ENCODE data around the gene PGM5. TPM values are rescaled to one million over a fixed set of nuclear protein-coding genes. Genes with fewer than 3 reads are reported as not detected.
"Not testable (repeated sequence)": the region's sequence is repeated elsewhere in the genome, so short reads cannot be mapped to it uniquely, and the experiment has no call there.

The PGM5 gene
- total and polyA plus RNA-seq, 2 experiments from 2014 or later, result not detected

DNA sequence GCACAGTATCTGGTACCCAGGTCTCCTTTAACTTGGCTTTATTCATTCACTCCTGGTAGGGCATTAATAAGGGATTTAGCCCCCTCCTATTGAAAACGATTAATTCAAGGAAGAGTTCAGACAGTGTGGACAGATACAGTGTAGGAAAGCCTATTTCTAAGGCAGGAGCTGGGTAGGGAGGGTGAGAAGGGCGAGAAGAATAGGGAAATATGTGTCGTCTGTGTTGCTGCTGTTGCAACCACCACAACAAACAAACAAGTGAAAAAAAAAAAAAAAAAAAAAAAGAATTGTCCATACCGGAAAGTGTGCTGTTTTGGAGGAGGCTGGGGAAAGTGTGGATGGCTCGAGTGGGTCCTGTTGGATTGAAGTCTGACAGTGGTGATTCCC lies 425 bp upstream of the PGM5 start:
- H3K27ac ChIP-seq (ENCODE audit: low read depth); ATAC-seq; H3K36me3 Mint-ChIP-seq (ENCODE audit: low read depth); H3K27ac Mint-ChIP-seq; H3K79me2 ChIP-seq (replicated peaks; ENCODE audit: insufficient read depth); H3K4me1 ChIP-seq (ENCODE audit: insufficient read depth); H3K4me2 ChIP-seq; H2AFZ ChIP-seq; H4K20me1 ChIP-seq (replicated peaks; ENCODE audit: insufficient read depth); H3K9me3 Mint-ChIP-seq; H3K4me1 Mint-ChIP-seq; H3K36me3 ChIP-seq (ENCODE audit: insufficient read depth); H3F3A ChIP-seq (replicated peaks; ENCODE audit: low read depth); H3K9me2 ChIP-seq (ENCODE audit: insufficient read depth); DNase-seq (ENCODE audit: low spot score): not testable (repeated sequence)
- Histone ChIP-seq H3K4me3 (peak overlapping the region; percentile 67), H3K27me3 (ENCODE audit: insufficient read depth) (peaks cover 84% of the 10 kb centered on the region)
- TF ChIP-seq EZH2 (IDR thresholded peaks at IDR 0.05; ENCODE audit: low read depth, unreplicated experiment), result peak; percentile 33
- Mint-ChIP-seq H3K4me3 (peak overlapping the region; percentile 74), H3K27me3 (ENCODE audit: insufficient read depth, low read depth, poor library complexity) (peaks cover 56% of the 10 kb centered on the region)

DNA sequence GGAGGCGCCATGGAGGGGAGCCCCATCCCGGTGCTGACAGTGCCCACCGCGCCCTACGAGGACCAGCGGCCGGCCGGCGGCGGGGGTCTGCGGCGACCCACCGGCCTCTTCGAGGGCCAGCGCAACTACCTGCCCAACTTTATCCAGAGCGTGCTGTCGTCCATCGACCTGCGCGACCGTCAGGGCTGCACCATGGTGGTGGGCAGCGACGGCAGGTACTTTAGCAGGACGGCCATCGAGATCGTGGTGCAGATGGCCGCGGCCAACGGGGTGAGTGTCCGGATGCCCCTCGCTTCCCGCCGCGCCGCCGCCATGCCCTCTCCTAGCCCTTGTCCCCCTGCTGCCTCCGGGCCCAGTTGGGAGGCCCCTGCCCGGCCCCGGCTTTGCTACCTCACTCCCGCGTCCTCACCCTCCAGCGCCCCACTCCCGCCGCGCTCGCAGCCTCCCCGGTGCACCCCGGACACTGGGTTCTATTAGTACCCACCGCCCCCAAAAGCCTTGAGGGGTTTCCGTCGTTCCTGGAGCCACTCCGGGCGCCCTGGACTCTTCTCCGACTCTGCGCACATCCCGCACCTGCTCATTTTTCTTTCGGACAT lies 806 bp downstream of the PGM5 start:
- H3K27ac ChIP-seq (ENCODE audit: low read depth); H3K4me1 ChIP-seq (ENCODE audit: insufficient read depth); H3K36me3 Mint-ChIP-seq (ENCODE audit: low read depth); H3F3A ChIP-seq (replicated peaks; ENCODE audit: low read depth); H3K36me3 ChIP-seq (ENCODE audit: insufficient read depth); H2AFZ ChIP-seq; H4K20me1 ChIP-seq (replicated peaks; ENCODE audit: insufficient read depth); H3K4me1 Mint-ChIP-seq; H3K9me2 ChIP-seq (ENCODE audit: insufficient read depth); H3K79me2 ChIP-seq (replicated peaks; ENCODE audit: insufficient read depth); H3K27ac Mint-ChIP-seq; H3K9me3 Mint-ChIP-seq: not testable (repeated sequence)
- ATAC-seq (peak; percentile 60), DNase-seq (ENCODE audit: low spot score) (peak; percentile 13)
- Histone ChIP-seq H3K4me3 (peak overlapping the region; percentile 67), H3K4me2 (peak overlapping the region; percentile 84), H3K27me3 (ENCODE audit: insufficient read depth) (peaks cover 80% of the 10 kb centered on the region)
- H3K4me3 Mint-ChIP-seq, result peak overlapping the region; percentile 67
- H3K27me3 Mint-ChIP-seq (ENCODE audit: insufficient read depth, low read depth, poor library complexity), result peaks cover 56% of the 10 kb centered on the region
- TF ChIP-seq EZH2 (IDR thresholded peaks at IDR 0.05; ENCODE audit: low read depth, unreplicated experiment), result peak; percentile 79
- peak; percentile 27 for TF ChIP-seq EZH2phosphoT487 (IDR thresholded peaks at IDR 0.05; ENCODE audit: unreplicated experiment)

DNA sequence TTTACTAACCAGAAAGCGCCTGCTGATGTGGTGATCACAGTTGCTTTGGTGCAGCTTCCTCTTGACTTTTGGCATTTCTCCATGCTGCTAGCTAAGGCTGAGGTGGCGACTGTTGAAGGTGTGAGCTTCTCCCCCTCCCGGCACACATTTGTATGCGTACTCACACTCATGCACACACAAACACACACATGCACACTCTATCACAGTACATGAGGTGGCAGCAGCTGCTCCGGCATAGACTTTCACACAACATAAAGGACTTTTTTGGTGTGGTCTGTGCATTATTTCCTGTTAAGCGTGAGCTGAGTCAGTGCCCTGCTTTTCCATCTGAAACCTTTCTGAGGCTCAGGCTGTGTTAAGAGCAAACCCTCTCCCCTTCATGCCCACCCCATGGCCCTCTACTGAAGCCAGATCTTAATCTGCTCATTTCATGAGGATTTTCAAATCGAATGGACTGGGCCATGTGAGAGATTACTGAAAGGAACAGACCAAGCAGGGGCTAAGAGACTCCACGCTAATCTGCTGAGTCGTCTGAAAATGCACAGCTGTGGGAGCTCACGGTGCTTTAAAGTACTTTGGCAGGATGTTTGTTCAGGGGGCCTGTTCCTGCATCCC lies 10.6 kb downstream of the PGM5 start:
- peaks cover 19% of the 10 kb centered on the region; the same call in 1 of the 2 replicates for H3K27me3 ChIP-seq (ENCODE audit: insufficient read depth)
- H4K20me1 ChIP-seq (replicated peaks; ENCODE audit: insufficient read depth); DNase-seq (ENCODE audit: low spot score); H3F3A ChIP-seq (replicated peaks; ENCODE audit: low read depth); H2AFZ ChIP-seq; H3K36me3 Mint-ChIP-seq (ENCODE audit: low read depth); H3K4me1 Mint-ChIP-seq; H3K9me3 Mint-ChIP-seq; H3K4me2 ChIP-seq; H3K4me3 ChIP-seq; H3K27ac ChIP-seq (ENCODE audit: low read depth); H3K36me3 ChIP-seq (ENCODE audit: insufficient read depth); H3K9me2 ChIP-seq (ENCODE audit: insufficient read depth); H3K79me2 ChIP-seq (replicated peaks; ENCODE audit: insufficient read depth); ATAC-seq; H3K27ac Mint-ChIP-seq; H3K27me3 Mint-ChIP-seq (ENCODE audit: insufficient read depth, low read depth, poor library complexity); H3K4me3 Mint-ChIP-seq; H3K4me1 ChIP-seq (ENCODE audit: insufficient read depth): not testable (repeated sequence)

DNA sequence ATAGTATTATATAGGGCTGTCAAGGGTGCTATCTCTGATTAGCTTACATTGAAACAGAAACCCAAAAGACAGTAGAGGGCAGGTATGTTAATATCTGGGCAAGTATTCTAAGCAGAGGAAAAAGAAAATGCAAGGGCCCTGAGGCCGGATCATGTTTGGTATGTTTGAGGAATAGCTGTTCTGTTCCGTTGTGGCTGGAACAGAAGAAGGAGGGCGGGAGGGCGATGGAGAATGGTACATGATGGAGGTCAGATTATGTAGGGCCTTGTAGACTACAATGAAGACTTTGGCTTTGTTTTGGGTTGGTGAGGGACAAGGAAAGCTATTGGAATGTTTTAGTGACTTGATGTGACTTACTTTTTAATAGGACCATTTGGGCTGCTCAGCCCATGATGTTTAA lies 19.4 kb downstream of the PGM5 start:
- not testable (repeated sequence) for H3K4me1 Mint-ChIP-seq, H3K27ac Mint-ChIP-seq

DNA sequence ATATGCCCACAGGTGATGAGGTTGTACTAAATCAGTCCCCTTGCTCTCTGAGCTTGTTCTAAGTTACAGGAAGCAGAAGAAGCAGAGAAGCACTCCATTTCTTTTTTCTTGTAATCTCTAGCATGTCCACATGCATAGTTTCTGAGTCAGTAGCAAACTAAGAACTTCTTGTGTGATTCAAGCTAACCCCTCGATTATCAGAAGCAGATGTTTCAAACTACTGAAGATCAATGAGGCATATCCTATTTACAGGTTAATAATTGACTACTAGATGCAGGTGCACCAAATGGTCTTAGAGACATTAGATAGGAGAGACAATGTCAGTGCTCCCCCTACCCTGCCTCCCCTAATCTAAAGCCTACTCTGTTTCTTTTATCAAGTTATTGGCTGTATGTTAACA lies 21.3 kb downstream of the PGM5 start:
- H3K4me1 Mint-ChIP-seq; H3K4me3 Mint-ChIP-seq; H3K27ac Mint-ChIP-seq; H2AFZ ChIP-seq; H3K9me3 Mint-ChIP-seq; H3K4me2 ChIP-seq; H3K79me2 ChIP-seq (replicated peaks; ENCODE audit: insufficient read depth); DNase-seq (ENCODE audit: low spot score); H3F3A ChIP-seq (replicated peaks; ENCODE audit: low read depth); H3K27ac ChIP-seq (ENCODE audit: low read depth); H3K36me3 Mint-ChIP-seq (ENCODE audit: low read depth); H3K4me3 ChIP-seq; H3K27me3 ChIP-seq (ENCODE audit: insufficient read depth); H4K20me1 ChIP-seq (replicated peaks; ENCODE audit: insufficient read depth); H3K9me2 ChIP-seq (ENCODE audit: insufficient read depth); H3K27me3 Mint-ChIP-seq (ENCODE audit: insufficient read depth, low read depth, poor library complexity); ATAC-seq; H3K4me1 ChIP-seq (ENCODE audit: insufficient read depth); H3K36me3 ChIP-seq (ENCODE audit: insufficient read depth): not testable (repeated sequence)

More for the DNA sequence above, 19.4 kb downstream of the PGM5 start:
- not testable (repeated sequence) for H3K9me2 ChIP-seq (ENCODE audit: insufficient read depth); H3K4me2 ChIP-seq; H3K4me1 ChIP-seq (ENCODE audit: insufficient read depth); H3K27ac ChIP-seq (ENCODE audit: low read depth); H3K27me3 ChIP-seq (ENCODE audit: insufficient read depth); H3K36me3 Mint-ChIP-seq (ENCODE audit: low read depth); H3K36me3 ChIP-seq (ENCODE audit: insufficient read depth); H3F3A ChIP-seq (replicated peaks; ENCODE audit: low read depth); H3K27me3 Mint-ChIP-seq (ENCODE audit: insufficient read depth, low read depth, poor library complexity); DNase-seq (ENCODE audit: low spot score); H3K79me2 ChIP-seq (replicated peaks; ENCODE audit: insufficient read depth); H3K4me3 Mint-ChIP-seq; H3K9me3 Mint-ChIP-seq; ATAC-seq; H3K4me3 ChIP-seq; H2AFZ ChIP-seq; H4K20me1 ChIP-seq (replicated peaks; ENCODE audit: insufficient read depth)

DNA sequence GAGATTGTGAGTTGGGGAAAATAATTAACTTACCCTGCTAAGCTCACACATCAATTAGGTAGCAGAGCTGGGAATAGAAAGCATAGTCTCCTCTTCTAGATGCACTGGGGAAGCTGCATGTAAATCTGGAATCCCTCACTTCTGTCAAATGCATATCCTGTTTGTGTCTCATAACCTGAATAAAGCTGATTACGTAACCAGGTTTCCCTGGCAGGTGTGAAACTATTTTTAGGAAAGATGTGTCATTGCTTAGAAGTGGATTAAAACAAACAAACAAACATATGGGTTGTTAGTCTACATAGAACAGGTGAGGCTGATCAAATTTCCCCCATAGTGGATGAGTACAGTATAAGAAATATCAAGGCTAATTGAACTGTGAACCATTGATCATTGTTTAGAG lies 27.5 kb downstream of the PGM5 start:
- not testable (repeated sequence) for DNase-seq (ENCODE audit: low spot score); H3K27me3 Mint-ChIP-seq (ENCODE audit: insufficient read depth, low read depth, poor library complexity); H3K9me2 ChIP-seq (ENCODE audit: insufficient read depth); ATAC-seq; H3K27ac Mint-ChIP-seq; H3K4me1 ChIP-seq (ENCODE audit: insufficient read depth); H3K4me2 ChIP-seq; H3K4me3 ChIP-seq; H2AFZ ChIP-seq; H3K9me3 Mint-ChIP-seq; H4K20me1 ChIP-seq (replicated peaks; ENCODE audit: insufficient read depth); H3K27ac ChIP-seq (ENCODE audit: low read depth); H3K36me3 Mint-ChIP-seq (ENCODE audit: low read depth); H3K36me3 ChIP-seq (ENCODE audit: insufficient read depth); H3K4me1 Mint-ChIP-seq; H3K79me2 ChIP-seq (replicated peaks; ENCODE audit: insufficient read depth); H3K4me3 Mint-ChIP-seq; H3F3A ChIP-seq (replicated peaks; ENCODE audit: low read depth); H3K27me3 ChIP-seq (ENCODE audit: insufficient read depth)

Measured in GM23338 (cell line).